ENCODE measurements around the gene C13orf46.

C13orf46 gene

DNA sequence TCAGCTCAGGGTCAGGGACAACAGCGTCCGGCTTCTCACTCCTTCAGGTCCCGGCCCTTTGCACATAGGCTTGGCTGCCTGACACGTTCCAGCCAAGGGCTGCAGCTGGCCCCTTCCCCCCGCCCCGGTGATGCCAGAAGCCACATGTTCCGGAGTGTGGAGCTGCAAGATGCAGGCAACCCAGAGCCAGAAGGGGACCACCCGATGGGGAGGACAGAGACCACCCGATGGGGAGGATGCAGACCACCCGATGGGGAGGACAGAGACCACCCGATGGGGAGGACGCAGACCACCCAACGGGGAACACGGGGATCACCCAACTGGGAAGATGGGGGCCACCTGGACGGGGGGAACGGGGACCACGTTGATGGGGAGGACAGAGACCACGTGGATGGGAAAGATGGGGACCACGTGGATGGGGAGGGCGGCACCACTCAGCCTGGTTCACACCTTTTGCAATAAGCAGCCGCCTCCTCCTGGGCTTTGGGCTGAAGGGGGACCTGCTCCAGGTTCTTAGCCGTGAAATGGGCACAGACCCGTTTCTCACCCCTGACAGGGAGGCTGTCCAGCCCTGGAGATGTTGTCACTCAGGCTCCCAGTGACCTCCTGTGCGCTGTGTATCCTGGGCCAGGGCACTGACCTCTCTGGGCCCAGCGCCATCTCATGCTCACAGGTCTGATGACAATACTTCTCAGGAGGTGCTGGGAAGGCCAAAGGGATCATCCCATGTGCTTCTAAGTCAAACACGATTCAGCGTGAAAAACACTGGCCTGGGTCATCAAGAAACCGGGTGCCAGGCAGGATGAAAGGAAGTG, 34.5 kb downstream of the C13orf46 start:
- Histone ChIP-seq H3K4me3 (ENCODE audit: low read depth, low read length) (no peak overlapping the region), H3K27me3 (replicated peaks) (no peaks in the 10 kb centered on the region), H3K27ac (no peak overlapping the region), H3K36me3 (replicated peaks) (no peaks in the 10 kb centered on the region)
- in situ Hi-C loops (cut with HindIII; ENCODE audit: low pct_ligation_motif_present, low sequenced_read_pairs), result no loop called here
- TF ChIP-seq CTCF (IDR thresholded peaks at IDR 0.05; ENCODE audit: low read depth, low read length, missing control alignments), result no peak
- DNase-seq, result no peak

GRCh38 chr13:113938716-113939115, 35.2 kb downstream of the C13orf46 start:
- H3K27ac ChIP-seq, result no peak overlapping the region
- no peak overlapping the region for H3K4me3 ChIP-seq (ENCODE audit: low read depth, low read length)
- H3K36me3 ChIP-seq (replicated peaks), result no peaks in the 10 kb centered on the region
- in situ Hi-C loops (cut with HindIII; ENCODE audit: low pct_ligation_motif_present, low sequenced_read_pairs), result no loop called here
- DNase-seq, result no peak
- H3K27me3 ChIP-seq (replicated peaks), result no peaks in the 10 kb centered on the region
- TF ChIP-seq CTCF (IDR thresholded peaks at IDR 0.05; ENCODE audit: low read depth, low read length, missing control alignments), result no peak

DNA sequence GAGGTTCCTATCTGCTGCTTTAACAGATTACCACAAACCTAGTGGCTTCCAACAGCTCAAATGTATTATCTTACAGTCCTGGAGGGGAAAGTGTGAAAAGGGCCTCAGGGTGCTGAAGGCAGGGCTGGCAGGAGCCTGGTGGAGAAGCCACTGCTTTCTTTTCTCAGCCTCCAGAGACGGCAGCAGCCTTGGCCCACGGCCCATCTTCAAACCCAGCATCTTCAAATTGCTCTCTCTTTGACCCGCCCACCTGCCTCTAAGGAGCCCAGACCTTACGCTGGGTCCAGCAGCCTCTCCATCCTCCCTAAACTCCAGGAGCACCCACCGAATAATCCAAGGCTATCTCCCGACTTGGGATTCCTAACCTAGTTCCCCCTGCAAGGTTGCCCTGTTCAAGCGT, 35.6 kb downstream of the C13orf46 start:
- no peaks in the 10 kb centered on the region for H3K36me3 ChIP-seq (replicated peaks)
- H3K4me3 ChIP-seq (ENCODE audit: low read depth, low read length), result no peak overlapping the region
- no peak for DNase-seq
- in situ Hi-C loops (cut with HindIII; ENCODE audit: low pct_ligation_motif_present, low sequenced_read_pairs), result no loop called here
- H3K27me3 ChIP-seq (replicated peaks), result no peaks in the 10 kb centered on the region
- no peak for TF ChIP-seq CTCF (IDR thresholded peaks at IDR 0.05; ENCODE audit: low read depth, low read length, missing control alignments)
- no peak overlapping the region for H3K27ac ChIP-seq

GRCh38 chr13:113937527-113938180, 36.2 kb downstream of the C13orf46 start:
- Histone ChIP-seq H3K4me3 (ENCODE audit: low read depth, low read length) (no peak overlapping the region), H3K27ac (no peak overlapping the region), H3K36me3 (replicated peaks) (no peaks in the 10 kb centered on the region), H3K27me3 (replicated peaks) (no peaks in the 10 kb centered on the region)
- TF ChIP-seq CTCF (IDR thresholded peaks at IDR 0.05; ENCODE audit: low read depth, low read length, missing control alignments), result no peak
- DNase-seq, result no peak
- in situ Hi-C loops (cut with HindIII; ENCODE audit: low pct_ligation_motif_present, low sequenced_read_pairs), result no loop called here

- Histone ChIP-seq H3K4me3 (ENCODE audit: low read depth, low read length) (no peak overlapping the region), H3K27me3 (replicated peaks) (no peaks in the 10 kb centered on the region), H3K36me3 (replicated peaks) (no peaks in the 10 kb centered on the region), H3K27ac (no peak overlapping the region)
- TF ChIP-seq CTCF (IDR thresholded peaks at IDR 0.05; ENCODE audit: low read depth, low read length, missing control alignments), result no peak
- in situ Hi-C loops (cut with HindIII; ENCODE audit: low pct_ligation_motif_present, low sequenced_read_pairs), result no loop called here
- DNase-seq, result no peak
These were observed 36.8 kb downstream of the C13orf46 start for GRCh38 chr13:113937073-113937472.

All from brain microvascular endothelial cell (primary cell).